Measurements from ENCODE around the gene NR1I3.
A peak's percentile ranks its signal among the peaks of the same experiment; 100 is the strongest.

Gene NR1I3

GRCh38 chr1:161244888-161245287 is 6.9 kb upstream of the NR1I3 start:
- no peak overlapping the region for H3K4me3 ChIP-seq (ENCODE audit: low read length)
- DNase-seq (ENCODE audit: low read depth) = peak; percentile 91
- TF ChIP-seq CTCF (IDR thresholded peaks at IDR 0.05; ENCODE audit: insufficient read depth, low read depth, low read length, missing control alignments) = no peak

- no peak overlapping the region for H3K4me3 ChIP-seq (ENCODE audit: low read length)
- no peak for DNase-seq (ENCODE audit: low read depth)
- no peak for TF ChIP-seq CTCF (IDR thresholded peaks at IDR 0.05; ENCODE audit: insufficient read depth, low read depth, low read length, missing control alignments)
These were observed 4.3 kb upstream of the NR1I3 start for GRCh38 chr1:161242313-161242712.

GRCh38 chr1:161241682-161242081 is 3.7 kb upstream of the NR1I3 start:
- no peak overlapping the region for H3K4me3 ChIP-seq (ENCODE audit: low read length)
- no peak for DNase-seq (ENCODE audit: low read depth)
- no peak for TF ChIP-seq CTCF (IDR thresholded peaks at IDR 0.05; ENCODE audit: insufficient read depth, low read depth, low read length, missing control alignments)

GRCh38 chr1:161235957-161236775 is 1.8 kb downstream of the NR1I3 start:
- DNase-seq (ENCODE audit: low read depth) = no peak

GRCh38 chr1:161233102-161233501 is 4.9 kb downstream of the NR1I3 start:
- no peak for TF ChIP-seq CTCF (IDR thresholded peaks at IDR 0.05; ENCODE audit: insufficient read depth, low read depth, low read length, missing control alignments)
- DNase-seq (ENCODE audit: low read depth) = no peak
- H3K4me3 ChIP-seq (ENCODE audit: low read length) = no peak overlapping the region

More at GRCh38 chr1:161235957-161236775, 1.8 kb downstream of the NR1I3 start:
- no peak overlapping the region for H3K4me3 ChIP-seq (ENCODE audit: low read length)
- no peak for TF ChIP-seq CTCF (IDR thresholded peaks at IDR 0.05; ENCODE audit: insufficient read depth, low read depth, low read length, missing control alignments)

- DNase-seq (ENCODE audit: low read depth) = no peak
- TF ChIP-seq CTCF (IDR thresholded peaks at IDR 0.05; ENCODE audit: insufficient read depth, low read depth, low read length, missing control alignments) = no peak
- no peak overlapping the region for H3K4me3 ChIP-seq (ENCODE audit: low read length)
These were observed 7.2 kb downstream of the NR1I3 start for GRCh38 chr1:161230762-161231161.

GRCh38 chr1:161229896-161230295 is 8.1 kb downstream of the NR1I3 start:
- peak; percentile 13 for DNase-seq (ENCODE audit: low read depth)
- peak; percentile 7 for TF ChIP-seq CTCF (IDR thresholded peaks at IDR 0.05; ENCODE audit: insufficient read depth, low read depth, low read length, missing control alignments)
- H3K4me3 ChIP-seq (ENCODE audit: low read length) = no peak overlapping the region
